Ascending aorta (tissue), 2 donors: Measurements from ENCODE around the gene DGKQ. TPM values are rescaled to one million over a fixed set of nuclear protein-coding genes. Genes with fewer than 3 reads are reported as not detected.

Experiments used
- DNase-seq, 2 donors: peaks; one replicate each; pipeline ENCODE4 v3.0.0-alpha.2; 2019; ENCODE audit warnings: low spot score in 2 of 2
- H3K27ac ChIP-seq, 2 donors: fragments of 200-600 bp; sonication (generic); one replicate each; pipeline ENCODE4 v1.5.1; 2016 to 2017; ENCODE audit warnings: mild to moderate bottlenecking in 1 of 2
- H3K27me3 ChIP-seq: fragments of 200-600 bp; sonication (generic); one replicate; pipeline ENCODE4 v1.5.1; 2017
- H3K36me3 ChIP-seq, 2 donors: fragments of 200-600 bp; sonication (generic); one replicate each; pipeline ENCODE4 v1.5.1; 2016
- H3K4me1 ChIP-seq, 2 donors: fragments of 200-600 bp; sonication (generic); one replicate each; pipeline ENCODE4 v1.5.1; 2016 to 2017; ENCODE audit warnings: mild to moderate bottlenecking in 1 of 2
- H3K4me3 ChIP-seq, 2 donors: fragments of 200-600 bp; sonication (generic); one replicate each; pipeline ENCODE4 v1.5.1; 2016 to 2017; ENCODE audit warnings: mild to moderate bottlenecking in 1 of 2
- H3K9me3 ChIP-seq, 2 donors: fragments of 200-600 bp; sonication (generic); one replicate each; pipeline ENCODE4 v1.5.1; 2016
- CTCF ChIP-seq, 3 experiments: fragments of 200-600 bp in 2 of 3; fragments of 450-650 bp in 1 of 3; sonication (generic) in 2 of 3; IDR thresholded peaks; one replicate each; pipeline ENCODE4 v1.5.1; 2016 to 2019; ENCODE audit warnings: antibody characterized with exemption in 3 of 3, mild to moderate bottlenecking in 1 of 3, moderate library complexity in 1 of 3
- intact Hi-C: fragments of 100-400 bp; cut with DNase I; formaldehyde crosslinking; loops from one replicate; pipeline ENCODE4 v1.15.1; 2023
- total RNA-seq: library from RNA; depleted of rRNA; stranded (reverse); fragments of >200 nt; gene quantifications from one replicate; pipeline ENCODE4 v1.1.0, GENCODE V29; 2016

Gene DGKQ
- total RNA-seq, 1 donor from 2014 or later = 20.1 TPM

- H3K36me3 ChIP-seq = peaks cover 23 to 34% of the 10 kb centered on the region in 2 donors
- no peak overlapping the region for H3K27ac ChIP-seq
- no peak for TF ChIP-seq CTCF (IDR thresholded peaks at IDR 0.05)
- no peak overlapping the region for H3K4me3 ChIP-seq
- no peaks in the 10 kb centered on the region for H3K4me1 ChIP-seq
- intact Hi-C loops = no loop called here
- no peaks in the 10 kb centered on the region for H3K27me3 ChIP-seq
- no peaks in the 10 kb centered on the region for H3K9me3 ChIP-seq
- no peak for DNase-seq
Observed at GRCh38 chr4:912548-913279, 60.7 kb downstream of the DGKQ start.

GRCh38 chr4:911871-912490 lies 61.4 kb downstream of the DGKQ start:
- intact Hi-C loops = loop anchor here (1.0 kb wide), 1 partner anchor 14 kb away; no protein-coding TSS in a partner anchor
- TF ChIP-seq CTCF (IDR thresholded peaks at IDR 0.05) = no peak
- Histone ChIP-seq H3K4me1 (no peaks in the 10 kb centered on the region), H3K36me3 (peaks cover 23 to 34% of the 10 kb centered on the region in 2 donors), H3K4me3 (no peak overlapping the region), H3K27ac (no peak overlapping the region), H3K27me3 (no peaks in the 10 kb centered on the region), H3K9me3 (no peaks in the 10 kb centered on the region)
- no peak for DNase-seq

- TF ChIP-seq CTCF (IDR thresholded peaks at IDR 0.05) = no peak
- Histone ChIP-seq H3K36me3 (peaks cover 23 to 37% of the 10 kb centered on the region in 2 donors), H3K4me3 (no peak overlapping the region), H3K4me1 (no peaks in the 10 kb centered on the region), H3K9me3 (no peaks in the 10 kb centered on the region), H3K27me3 (no peaks in the 10 kb centered on the region), H3K27ac (no peak overlapping the region)
- intact Hi-C loops = loop anchor here (1.0 kb wide), 1 partner anchor 13 kb away; no protein-coding TSS in a partner anchor
- DNase-seq = no peak
Observed at GRCh38 chr4:911221-911751, 62.1 kb downstream of the DGKQ start.

GRCh38 chr4:910366-911091 lies 62.8 kb downstream of the DGKQ start:
- peaks cover 23 to 44% of the 10 kb centered on the region in 2 donors for H3K36me3 ChIP-seq
- no peak overlapping the region for H3K27ac ChIP-seq
- intact Hi-C loops = loop anchor here (1.0 kb wide), 1 partner anchor 12 kb away; no protein-coding TSS in a partner anchor
- no peaks in the 10 kb centered on the region for H3K27me3 ChIP-seq
- DNase-seq = no peak
- no peaks in the 10 kb centered on the region for H3K9me3 ChIP-seq
- no peak overlapping the region for H3K4me3 ChIP-seq
- no peak for TF ChIP-seq CTCF (IDR thresholded peaks at IDR 0.05)
- H3K4me1 ChIP-seq = no peaks in the 10 kb centered on the region

GRCh38 chr4:909821-910220 lies 63.5 kb downstream of the DGKQ start:
- Histone ChIP-seq H3K4me1 (no peaks in the 10 kb centered on the region), H3K36me3 (peaks cover 23 to 45% of the 10 kb centered on the region in 2 donors), H3K4me3 (no peak overlapping the region), H3K27me3 (no peaks in the 10 kb centered on the region), H3K9me3 (no peaks in the 10 kb centered on the region), H3K27ac (no peak overlapping the region)
- DNase-seq = no peak
- intact Hi-C loops = no loop called here
- no peak for TF ChIP-seq CTCF (IDR thresholded peaks at IDR 0.05)
